8988T (cell line): ENCODE results near the gene ATG7.
A peak's percentile ranks its signal among the peaks of the same experiment; 100 is the strongest.
"Not testable (repeated sequence)": the region's sequence is repeated elsewhere in the genome, so short reads cannot be mapped to it uniquely, and the experiment has no call there.

ENCODE experiments used
- DNase-seq: peaks from one replicate; pipeline ENCODE4 v3.0.0; 2011

Gene ATG7

DNA sequence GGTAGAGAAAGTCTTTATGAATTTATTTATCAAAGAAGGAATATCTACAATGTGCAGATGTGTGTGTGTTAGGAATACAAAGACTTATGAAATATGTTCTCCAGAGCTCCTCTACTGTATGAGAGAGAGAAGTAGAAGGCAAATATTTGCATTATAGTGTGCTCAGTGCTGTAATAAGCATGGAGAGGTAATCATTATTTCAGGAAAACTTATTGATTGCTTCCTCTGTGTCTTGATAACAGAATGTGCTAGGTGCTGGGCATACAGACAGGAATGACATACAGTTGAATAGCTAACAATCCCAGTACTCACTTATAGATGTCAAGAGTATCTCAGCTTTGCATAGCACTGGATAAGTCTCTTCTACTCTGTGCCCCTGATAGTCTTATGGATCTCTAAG is 30.2 kb downstream of the ATG7 start:
- no peak for DNase-seq

DNA sequence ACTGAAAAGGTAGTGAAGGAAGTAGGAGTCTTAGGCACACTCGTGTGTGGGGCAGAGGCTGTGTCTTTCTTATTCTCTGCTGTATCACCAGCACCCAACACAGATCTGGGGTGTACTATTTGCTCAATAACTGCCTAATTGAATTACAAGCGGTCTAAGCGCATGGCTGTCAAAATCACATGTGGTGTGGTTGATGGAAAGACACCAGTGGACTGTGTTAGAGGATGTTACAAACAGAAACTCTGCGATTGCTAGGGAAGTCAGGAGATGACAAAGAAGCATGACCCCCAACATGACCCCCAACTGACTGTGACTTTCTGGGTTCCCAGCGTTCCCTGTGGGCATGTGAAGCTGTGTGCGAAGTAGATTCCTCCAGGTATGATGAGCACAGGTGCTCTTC is 32.0 kb downstream of the ATG7 start:
- no peak for DNase-seq

- no peak for DNase-seq
Measured at GRCh38 chr3:11305509-11305908, 33.3 kb downstream of the ATG7 start.

DNA sequence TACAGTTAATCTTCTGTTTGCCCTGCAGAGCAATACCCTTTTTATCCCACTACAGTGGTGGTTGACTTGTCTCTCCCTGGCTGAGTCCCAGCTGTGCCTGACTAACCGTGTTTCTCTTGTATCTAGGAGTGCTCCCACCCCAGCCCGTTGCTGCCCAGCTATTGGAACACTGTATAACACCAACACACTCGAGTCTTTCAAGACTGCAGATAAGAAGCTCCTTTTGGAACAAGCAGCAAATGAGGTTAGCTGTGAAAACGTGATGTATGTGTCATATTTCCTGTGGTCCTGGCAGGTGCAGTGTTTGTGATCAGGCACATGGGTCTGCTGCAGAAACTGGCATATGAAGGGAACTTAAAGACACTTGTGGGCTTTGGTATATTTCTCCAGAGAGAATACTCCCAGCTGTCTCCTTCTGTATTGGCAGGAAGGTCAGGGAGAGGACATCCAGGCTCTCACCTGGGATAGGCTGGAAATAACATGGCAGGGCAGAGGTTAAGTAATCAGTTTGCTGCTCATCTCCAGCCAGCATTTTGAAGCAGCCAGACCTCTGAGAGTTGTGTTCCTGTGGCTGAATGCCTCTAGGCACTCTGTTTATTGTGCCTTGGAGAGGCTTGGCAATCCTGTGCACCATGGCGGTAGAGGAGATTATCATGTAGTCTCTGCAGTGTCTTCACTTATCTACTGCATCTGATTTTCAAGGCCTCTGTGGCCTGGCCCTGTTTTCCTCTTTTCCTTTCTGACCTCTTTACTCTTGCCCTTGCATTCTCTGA is 34.8 kb downstream of the ATG7 start:
- no peak for DNase-seq

DNA sequence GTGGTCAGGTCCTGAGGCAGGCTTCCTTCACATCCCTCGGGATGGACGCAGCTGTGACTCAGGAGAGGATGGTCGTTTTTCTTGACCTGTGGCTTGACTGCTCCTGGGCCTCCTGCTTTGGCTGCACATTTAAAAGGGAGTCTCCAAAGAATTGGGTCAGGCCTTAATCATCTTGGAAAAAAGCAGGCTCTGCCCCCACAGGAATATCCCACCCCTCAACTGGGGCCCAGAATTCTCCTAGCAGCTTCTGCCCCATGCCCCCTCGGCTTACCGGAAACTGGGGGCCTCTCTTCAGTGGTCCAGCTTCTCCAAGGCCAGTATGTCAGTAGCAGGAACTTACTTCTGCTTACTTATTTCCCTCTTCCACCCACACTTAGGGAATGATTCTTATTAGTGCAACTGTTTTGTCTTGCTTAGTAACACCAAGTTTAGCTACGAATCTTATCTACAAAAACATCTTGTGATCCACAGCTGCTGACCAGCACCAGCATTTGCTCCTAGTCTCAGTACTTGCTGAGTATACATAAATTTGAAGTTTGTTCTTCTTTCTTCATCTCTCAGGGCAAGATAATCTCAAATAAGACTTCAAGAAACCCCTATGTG is 35.7 kb downstream of the ATG7 start:
- no peak for DNase-seq

DNA sequence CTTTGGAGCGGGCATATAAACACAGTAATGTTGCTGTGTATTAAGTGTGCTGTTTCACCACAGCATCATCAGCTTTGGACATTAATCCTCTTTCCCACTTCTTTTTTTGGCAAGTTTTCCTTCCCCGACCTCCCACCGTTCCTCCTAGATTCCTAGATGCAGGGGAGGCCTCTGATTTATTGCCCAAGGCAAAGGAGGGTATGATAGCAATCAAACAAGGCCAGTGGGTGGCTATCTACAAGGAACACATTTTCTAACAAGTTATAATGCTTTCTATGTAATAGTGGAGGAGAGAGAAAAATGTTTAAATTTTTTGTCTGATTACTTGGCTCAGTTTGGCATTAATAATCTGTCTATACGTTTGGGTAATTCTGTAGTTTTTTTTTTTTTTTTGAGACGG is 38.1 kb downstream of the ATG7 start:
- DNase-seq: no peak

DNA sequence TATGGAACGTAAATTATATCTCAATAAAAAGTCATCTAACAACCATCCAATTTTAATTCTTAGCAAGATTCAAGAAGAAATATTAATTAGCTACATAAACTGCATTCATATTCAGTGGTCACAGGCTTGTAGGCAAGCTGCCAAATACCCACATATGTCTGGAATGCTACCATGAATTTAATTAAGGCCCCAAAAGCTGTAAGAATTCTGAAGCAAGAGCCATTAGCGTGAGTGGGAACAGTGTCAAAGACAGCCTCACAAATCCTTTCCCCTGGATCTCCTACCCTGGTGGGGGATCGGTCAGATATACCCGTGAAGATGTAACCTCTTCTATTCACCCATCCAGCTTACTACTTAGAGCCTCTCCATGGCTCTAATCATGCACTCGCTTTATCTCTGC is 40.0 kb downstream of the ATG7 start:
- DNase-seq: no peak

GRCh38 chr3:11317300-11317699 is 45.1 kb downstream of the ATG7 start:
- DNase-seq: no peak

- DNase-seq: no peak
Measured at GRCh38 chr3:11322931-11323330, 50.7 kb downstream of the ATG7 start.

DNA sequence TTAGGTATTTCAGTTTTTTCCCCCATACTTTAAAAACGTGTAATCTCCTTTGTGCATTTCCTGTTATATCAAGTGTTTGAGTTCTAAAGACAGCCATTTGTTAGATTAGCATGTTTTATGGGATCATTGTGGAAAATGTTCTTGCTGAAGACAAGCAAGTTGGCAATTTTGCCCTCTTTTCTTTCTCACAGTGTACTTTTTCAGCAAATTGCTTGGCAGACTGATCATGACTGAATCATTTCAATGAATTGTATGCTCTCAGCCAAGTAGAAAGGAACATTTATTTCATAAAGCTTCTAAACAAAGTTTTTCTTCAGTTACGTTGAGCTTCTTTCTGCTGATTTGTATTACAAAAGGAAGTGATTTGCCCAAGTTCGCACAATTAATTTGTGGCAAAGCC is 51.6 kb downstream of the ATG7 start:
- no peak for DNase-seq

- DNase-seq: no peak
Measured at GRCh38 chr3:11327619-11328018, 55.4 kb downstream of the ATG7 start.

GRCh38 chr3:11328196-11328945 is 56.2 kb downstream of the ATG7 start:
- no peak for DNase-seq

DNA sequence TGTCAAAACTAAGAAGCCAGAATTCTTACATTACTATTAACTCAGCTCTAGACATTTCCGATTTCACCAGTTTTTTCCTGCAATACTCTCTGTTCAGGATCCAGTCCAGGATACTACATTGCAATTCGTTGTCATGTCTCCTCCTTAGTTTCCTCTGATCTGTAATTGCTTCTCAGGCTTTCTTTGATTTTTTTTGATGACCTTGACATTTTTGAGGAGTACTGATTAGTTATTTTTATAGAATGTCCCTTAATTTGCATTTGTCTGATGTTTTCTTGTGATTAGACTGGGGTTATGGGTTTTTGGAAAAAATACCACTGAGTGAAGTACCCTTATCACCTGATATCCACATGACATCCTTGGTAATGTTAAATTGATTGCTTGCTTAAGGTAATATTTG is 57.6 kb downstream of the ATG7 start:
- no peak for DNase-seq

DNA sequence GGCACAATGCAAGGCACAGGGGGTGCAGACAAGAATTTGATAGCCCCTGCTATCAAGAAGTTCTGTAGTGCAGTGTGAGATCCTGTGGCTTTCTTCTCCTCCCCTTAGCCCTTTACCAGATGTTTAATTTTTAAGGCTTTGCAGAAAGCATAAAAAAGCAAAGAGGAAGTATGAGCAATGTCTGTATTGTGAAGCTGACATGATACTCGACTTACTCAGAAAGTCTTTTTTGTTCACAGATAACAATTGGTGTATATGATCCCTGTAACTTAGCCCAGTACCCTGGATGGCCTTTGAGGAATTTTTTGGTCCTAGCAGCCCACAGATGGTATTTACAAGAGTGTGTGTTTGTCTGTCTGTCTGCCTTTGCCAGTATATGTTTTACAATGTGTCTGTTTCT is 58.9 kb downstream of the ATG7 start:
- DNase-seq: no peak

- peak; percentile 27 for DNase-seq
Measured at GRCh38 chr3:11335056-11335608, 62.9 kb downstream of the ATG7 start.

- DNase-seq: no peak
Measured at GRCh38 chr3:11339541-11339940, 67.3 kb downstream of the ATG7 start.

DNA sequence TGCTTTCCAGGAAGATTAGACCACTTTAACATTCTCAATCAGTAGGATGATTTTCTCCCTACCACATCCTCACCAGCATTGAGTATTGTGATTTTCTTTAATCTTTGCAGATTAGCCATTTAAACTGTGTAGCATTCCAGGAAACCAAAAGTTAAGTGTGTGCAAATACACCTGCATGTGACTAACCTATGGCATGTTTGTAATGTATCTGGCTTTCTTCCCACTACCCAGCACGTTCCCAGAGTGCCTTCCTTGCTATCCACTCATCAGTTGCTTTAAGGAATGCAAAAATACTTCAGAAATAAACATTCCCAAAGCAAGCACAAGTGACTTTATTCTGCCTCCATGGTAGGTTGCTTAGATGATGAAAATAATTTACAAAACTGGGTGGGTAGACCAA is 74.2 kb downstream of the ATG7 start:
- DNase-seq: no peak

- not testable (repeated sequence) for DNase-seq
Measured at GRCh38 chr3:11348877-11349276, 76.7 kb downstream of the ATG7 start.

GRCh38 chr3:11349446-11349845 is 77.2 kb downstream of the ATG7 start:
- DNase-seq: no peak

GRCh38 chr3:11350374-11350773 is 78.2 kb downstream of the ATG7 start:
- no peak for DNase-seq

- no peak for DNase-seq
Measured at GRCh38 chr3:11351451-11351850, 79.3 kb downstream of the ATG7 start.

DNA sequence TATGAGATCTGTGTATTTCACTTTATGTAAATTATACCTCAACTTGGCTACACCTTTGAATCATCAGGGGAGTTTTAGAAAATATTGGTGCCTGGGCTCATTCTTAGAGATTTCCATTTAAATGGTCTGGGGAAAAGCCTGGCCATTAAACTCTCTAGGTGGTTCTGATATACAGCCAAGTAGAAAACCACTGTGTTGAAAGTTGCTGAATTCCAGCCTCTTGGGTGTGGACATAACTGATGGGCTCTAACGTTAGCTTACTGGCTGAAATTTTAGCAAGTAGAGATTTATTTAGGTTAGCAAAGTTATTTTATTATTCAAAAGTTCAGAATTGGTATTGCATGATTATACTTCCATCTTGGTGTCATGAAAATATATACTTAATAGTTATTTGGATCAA is 84.1 kb downstream of the ATG7 start:
- DNase-seq: no peak

GRCh38 chr3:11362600-11362999 is 90.4 kb downstream of the ATG7 start:
- DNase-seq: no peak

GRCh38 chr3:11363715-11364114 is 91.5 kb downstream of the ATG7 start:
- DNase-seq: no peak
